Common myeloid progenitor, CD34-positive (primary cell): ENCODE data around the gene LIME1.

Source experiments
- CTCF ChIA-PET: fragments of 350-600 bp; sonication (Branson Sonifier 250); formaldehyde crosslinking; loops from one replicate; lab custom pipeline; 2021; ENCODE audit warnings: antibody characterized with exemption; lab: Charles Lee
- POLR2A ChIA-PET: fragments of 350-600 bp; sonication (Branson Sonifier 250); formaldehyde crosslinking; loops from one replicate; lab custom pipeline; 2021; ENCODE audit warnings: antibody characterized with exemption; lab: Charles Lee
- DNase-seq, 3 donors: peaks; one replicate each; pipeline versions ENCODE4 v3.0.0 to v3.0.0-alpha.2; 2013
- H3K27ac ChIP-seq, 2 experiments: 1 replicate in 1 of 2; 2 replicates in 1 of 2; pipeline ENCODE4 v1.7.0; 2013; ENCODE audit warnings: inconsistent platforms in 2 of 2, low read length in 2 of 2, mild to moderate bottlenecking in 2 of 2, low read depth in 1 of 2, moderate library complexity in 1 of 2; ENCODE audit not compliant: severe bottlenecking in 2 of 2, insufficient read depth in 1 of 2, poor library complexity in 1 of 2
- H3K27me3 ChIP-seq, 5 experiments: replicated peaks in 2 of 5; 1 replicate in 3 of 5; 2 replicates in 2 of 5; pipeline versions ENCODE4 v1.6.1 to v1.7.0; 2013; ENCODE audit warnings: low read length in 4 of 5, mild to moderate bottlenecking in 2 of 5, moderate library complexity in 2 of 5, inconsistent platforms in 1 of 5; ENCODE audit not compliant: insufficient read depth in 5 of 5, control insufficient read depth in 4 of 5
- H3K36me3 ChIP-seq, 4 experiments: 1 replicate in 2 of 4; 2 replicates in 2 of 4; pipeline versions ENCODE4 v1.6.1 to v1.7.0; 2013; ENCODE audit warnings: low read length in 3 of 4, control low read depth in 1 of 4, mild to moderate bottlenecking in 1 of 4; ENCODE audit not compliant: control insufficient read depth in 4 of 4, insufficient read depth in 4 of 4
- H3K4me1 ChIP-seq, 4 experiments: 1 replicate in 3 of 4; 2 replicates in 1 of 4; pipeline versions ENCODE4 v1.6.1 to v1.7.1; 2013; ENCODE audit warnings: low read length in 3 of 4, mild to moderate bottlenecking in 3 of 4, control low read depth in 1 of 4, inconsistent platforms in 1 of 4, moderate library complexity in 1 of 4; ENCODE audit not compliant: control insufficient read depth in 4 of 4, insufficient read depth in 4 of 4; ENCODE audit errors: control extremely low read depth in 1 of 4
- H3K4me3 ChIP-seq, 7 experiments: 1 replicate in 4 of 7; 2 replicates in 3 of 7; pipeline versions ENCODE4 v1.5.1 to v1.7.0; 2013; ENCODE audit warnings: mild to moderate bottlenecking in 7 of 7, low read length in 6 of 7, moderate library complexity in 6 of 7, inconsistent platforms in 2 of 7, low read depth in 2 of 7, control low read depth in 1 of 7; ENCODE audit not compliant: insufficient read depth in 4 of 7, control insufficient read depth in 1 of 7; ENCODE audit errors: extremely low read depth in 1 of 7
- H3K9me3 ChIP-seq, 5 experiments: 1 replicate in 4 of 5; 2 replicates in 1 of 5; pipeline versions ENCODE4 v1.6.1 to v1.7.1; 2013; ENCODE audit warnings: low read length in 4 of 5, mild to moderate bottlenecking in 2 of 5, inconsistent platforms in 1 of 5, low read depth in 1 of 5, moderate library complexity in 1 of 5; ENCODE audit not compliant: control insufficient read depth in 4 of 5, insufficient read depth in 2 of 5; ENCODE audit errors: control extremely low read depth in 1 of 5
- WGBS: methylation state at CpG from one replicate; pipeline ENCODE4 v1.1.5; 2013; ENCODE audit not compliant: insufficient coverage; 5-methylcytosine and 5-hydroxymethylcytosine counted together

LIME1 gene

DNA sequence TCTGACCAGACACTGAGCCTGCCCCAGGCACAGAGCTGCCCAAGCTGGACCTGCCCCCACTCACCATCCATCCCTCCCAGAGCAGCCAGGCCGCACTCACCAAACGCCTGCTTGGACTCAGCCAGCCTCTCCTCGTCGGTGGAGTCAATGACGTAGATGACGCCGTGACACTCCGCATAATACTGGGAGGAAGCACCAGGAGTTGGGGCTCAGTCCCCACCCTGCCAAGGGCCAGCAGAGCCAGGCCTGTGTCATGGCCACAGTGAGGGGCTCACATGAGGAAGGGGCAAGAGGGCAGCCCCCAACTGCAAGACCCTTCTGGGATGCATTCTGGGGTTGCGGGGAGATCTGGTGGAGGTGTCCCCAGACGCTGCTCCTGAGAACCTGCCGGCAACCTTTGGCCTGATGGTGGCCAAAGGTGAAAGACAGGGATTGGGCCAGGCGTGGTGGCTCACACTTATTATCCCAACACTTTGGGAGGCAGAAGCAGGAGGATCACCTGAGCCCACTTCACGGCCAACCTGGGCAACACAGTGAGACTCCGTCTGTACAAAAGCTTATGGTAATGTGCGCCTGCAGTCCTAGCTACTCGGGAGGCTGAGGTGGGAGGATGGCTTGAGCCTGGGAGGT lies 34.3 kb upstream of the LIME1 start:
- Histone ChIP-seq H3K36me3 (peaks cover 5 to 39% (median 30%) of the 10 kb centered on the region in 4 experiments), H3K9me3 (no peaks in the 10 kb centered on the region), H3K4me1 (peaks cover 6 to 19% (median 17%) of the 10 kb centered on the region in 4 experiments), H3K27me3 (no peaks in the 10 kb centered on the region), H3K4me3 (no peak overlapping the region), H3K27ac (no peak overlapping the region)
- DNase-seq, result no peak
- 97% methylated on average over 14 of the region's 16 CpGs for WGBS
- ChIA-PET CTCF (interaction anchor here (1.1 to 1.2 kb wide), 2 partner anchors 93 to 162 kb away, joined by 3 to 4 read pairs; no protein-coding TSS in a partner anchor), POLR2A (no interaction called here)

- Histone ChIP-seq H3K27ac (no peak overlapping the region), H3K27me3 (no peaks in the 10 kb centered on the region), H3K4me3 (no peak overlapping the region), H3K9me3 (no peaks in the 10 kb centered on the region), H3K4me1 (peaks cover 6 to 18% (median 15%) of the 10 kb centered on the region in 4 experiments), H3K36me3 (peaks cover 5 to 34% (median 30%) of the 10 kb centered on the region in 4 experiments)
- ChIA-PET CTCF (interaction anchor here (1.1 kb wide), 1 partner anchor 162 kb away, joined by 4 read pairs; no protein-coding TSS in a partner anchor), POLR2A (no interaction called here)
- WGBS, result 88% methylated on average over 11 of the region's 13 CpGs
- no peak for DNase-seq
Measured at GRCh38 chr20:63702751-63703470, 33.6 kb upstream of the LIME1 start.

DNA sequence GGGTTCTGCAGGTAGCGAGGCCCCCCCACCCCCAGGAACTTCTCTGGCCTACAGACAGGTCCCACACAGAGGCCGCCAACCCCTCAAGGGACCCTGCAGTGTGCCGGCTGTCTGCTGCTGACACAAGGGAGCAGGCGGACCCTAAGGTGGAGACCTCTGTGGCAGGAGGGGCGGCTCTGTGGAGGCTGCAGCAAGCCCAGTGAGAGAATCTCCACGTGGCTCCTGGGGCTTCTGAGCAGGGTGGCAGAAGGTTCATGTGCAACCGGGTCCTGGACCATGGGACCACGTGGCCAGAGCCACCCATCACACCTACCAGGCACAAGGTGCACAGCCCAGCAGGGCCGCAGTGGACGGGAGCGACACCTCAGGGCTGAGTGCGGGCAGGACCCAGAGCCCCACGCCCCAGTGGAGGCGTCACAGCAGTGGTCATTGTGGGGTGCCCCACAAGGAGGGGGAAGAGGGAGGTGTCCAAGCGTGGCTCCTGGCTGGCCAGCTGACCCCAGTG lies 32.9 kb upstream of the LIME1 start:
- POLR2A ChIA-PET, result no interaction called here

GRCh38 chr20:63703976-63704748 lies 32.3 kb upstream of the LIME1 start:
- ChIA-PET POLR2A (no interaction called here), CTCF (interaction anchor here (1.3 kb wide), 1 partner anchor 82 kb away, joined by 3 read pairs; no protein-coding TSS in a partner anchor)
- no peak for DNase-seq
- H3K4me1 ChIP-seq, result peaks cover 6 to 27% (median 24%) of the 10 kb centered on the region in 4 experiments
- H3K27me3 ChIP-seq, result no peaks in the 10 kb centered on the region
- H3K36me3 ChIP-seq, result peaks cover 5 to 36% (median 32%) of the 10 kb centered on the region in 4 experiments
- no peaks in the 10 kb centered on the region for H3K9me3 ChIP-seq
- 96% methylated on average over 11 of the region's 11 CpGs for WGBS
- no peak overlapping the region for H3K27ac ChIP-seq
- H3K4me3 ChIP-seq, result no peak overlapping the region

More for the DNA sequence above, 32.9 kb upstream of the LIME1 start:
- Histone ChIP-seq H3K27ac (no peak overlapping the region), H3K4me3 (no peak overlapping the region), H3K9me3 (no peaks in the 10 kb centered on the region), H3K27me3 (no peaks in the 10 kb centered on the region), H3K4me1 (peaks cover 6 to 20% (median 17%) of the 10 kb centered on the region in 4 experiments), H3K36me3 (peaks cover 5 to 34% (median 30%) of the 10 kb centered on the region in 4 experiments)
- CTCF ChIA-PET, result interaction anchor here (1.3 kb wide), 1 partner anchor 82 kb away, joined by 3 read pairs; no protein-coding TSS in a partner anchor
- 97% methylated on average over 15 of the region's 15 CpGs for WGBS
- DNase-seq, result no peak

GRCh38 chr20:63704749-63705117 lies 31.7 kb upstream of the LIME1 start:
- POLR2A ChIA-PET, result no interaction called here
- CTCF ChIA-PET, result interaction anchor here (1.3 kb wide), 1 partner anchor 81 kb away, joined by 3 read pairs; no protein-coding TSS in a partner anchor
- peaks cover 5 to 37% (median 34%) of the 10 kb centered on the region in 4 experiments for H3K36me3 ChIP-seq
- no peak for DNase-seq
- H3K9me3 ChIP-seq, result no peaks in the 10 kb centered on the region
- peaks cover 6 to 29% (median 24%) of the 10 kb centered on the region in 4 experiments for H3K4me1 ChIP-seq
- 93% methylated on average over 6 of the region's 6 CpGs for WGBS
- no peak overlapping the region for H3K27ac ChIP-seq
- H3K27me3 ChIP-seq, result no peaks in the 10 kb centered on the region
- H3K4me3 ChIP-seq, result no peak overlapping the region

DNA sequence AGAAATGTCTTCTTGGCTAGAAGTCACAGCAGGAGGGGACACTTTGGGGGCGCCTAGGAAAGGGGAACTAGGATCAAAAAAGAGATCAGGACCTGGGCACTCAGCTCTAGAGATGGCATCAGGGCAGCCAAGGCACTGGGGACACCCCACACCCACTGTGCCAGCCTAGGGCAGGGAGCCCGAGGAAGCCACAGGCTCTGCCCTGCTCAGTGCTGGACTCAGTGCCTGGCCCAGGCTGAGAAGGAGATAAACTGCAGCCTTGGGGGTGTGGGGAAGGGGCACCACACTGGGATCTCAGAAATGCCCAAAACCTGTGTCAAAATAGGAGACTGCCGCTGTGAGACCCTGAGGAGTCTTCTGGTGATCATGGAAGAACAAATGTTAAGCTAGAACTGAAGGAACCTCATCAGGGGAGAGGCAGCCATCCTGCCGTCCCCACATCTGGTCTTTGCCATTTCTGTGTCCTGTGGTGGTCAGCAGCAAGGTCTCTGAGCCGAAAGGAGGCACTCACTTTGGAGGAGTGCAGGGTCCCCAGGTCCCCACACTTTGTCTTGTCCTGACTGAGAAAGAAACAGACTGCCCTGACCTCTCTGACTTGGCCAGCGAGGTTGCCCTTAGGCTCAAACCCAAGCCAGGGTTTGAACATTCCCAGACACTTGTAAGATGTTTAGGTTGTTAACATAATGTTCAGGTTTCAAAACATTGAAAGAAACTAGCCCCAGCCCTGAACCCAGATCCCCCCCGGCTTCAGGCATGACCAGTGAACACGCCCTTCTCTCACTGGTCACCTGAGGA lies 31.0 kb upstream of the LIME1 start:
- no peaks in the 10 kb centered on the region for H3K27me3 ChIP-seq
- CTCF ChIA-PET, result interaction anchor here (0.7 to 1.8 kb wide), 6 partner anchors 22 to 191 kb away, joined by 3 to 5 read pairs (median 4); no protein-coding TSS in a partner anchor
- 100% methylated on average over 7 of the region's 8 CpGs for WGBS
- no peak for DNase-seq
- H3K4me1 ChIP-seq, result peaks cover 6 to 29% (median 24%) of the 10 kb centered on the region in 4 experiments
- H3K4me3 ChIP-seq, result no peak overlapping the region
- H3K9me3 ChIP-seq, result no peaks in the 10 kb centered on the region
- peaks cover 5 to 38% (median 31%) of the 10 kb centered on the region in 4 experiments for H3K36me3 ChIP-seq
- peak overlapping the region in 1 of 2 experiments; percentile 77 for H3K27ac ChIP-seq
- POLR2A ChIA-PET, result interaction anchor here (0.6 to 0.9 kb wide), 2 partner anchors 8 to 21 kb away, joined by 3 to 8 read pairs; no protein-coding TSS in a partner anchor
